ENCODE results near the gene VAV3. TPM values are rescaled to one million over a fixed set of nuclear protein-coding genes. Genes with fewer than 3 reads are reported as not detected.

Gene VAV3
- total RNA-seq, 4 donors from 2014 or later, result 117 to 239 (median 135) TPM

- H3K4me1 ChIP-seq, result peaks cover 8% of the 10 kb centered on the region
- H3K36me3 ChIP-seq, result no peaks in the 10 kb centered on the region
- no peak for DNase-seq (ENCODE audit: low spot score in 2 of 2)
- TF ChIP-seq POLR2A (IDR thresholded peaks at IDR 0.05) (no peak), POLR2AphosphoS5 (IDR thresholded peaks at IDR 0.05) (no peak), CTCF (IDR thresholded peaks at IDR 0.05) (no peak), EP300 (IDR thresholded peaks at IDR 0.05) (no peak)
- H3K9me3 ChIP-seq, result no peaks in the 10 kb centered on the region
- 89% methylated on average over 3 of the region's 3 CpGs for WGBS
- H3K27me3 ChIP-seq, result no peaks in the 10 kb centered on the region
- no peak overlapping the region for H3K27ac ChIP-seq
- no peak overlapping the region for H3K4me3 ChIP-seq
These were observed 187.3 kb downstream of the VAV3 start for GRCh38 chr1:107777664-107778047.

GRCh38 chr1:107776900-107777663 lies 187.9 kb downstream of the VAV3 start:
- Histone ChIP-seq H3K27me3 (no peaks in the 10 kb centered on the region), H3K9me3 (no peaks in the 10 kb centered on the region), H3K4me1 (peaks cover 3% of the 10 kb centered on the region), H3K4me3 (no peak overlapping the region), H3K36me3 (no peaks in the 10 kb centered on the region), H3K27ac (no peak overlapping the region)
- no peak for TF ChIP-seq EP300 (IDR thresholded peaks at IDR 0.05)
- no peak for TF ChIP-seq CTCF (IDR thresholded peaks at IDR 0.05)
- no peak for DNase-seq (ENCODE audit: low spot score in 2 of 2)
- 88% methylated on average over 4 of the region's 4 CpGs for whole genome bisulfite sequencing

DNA sequence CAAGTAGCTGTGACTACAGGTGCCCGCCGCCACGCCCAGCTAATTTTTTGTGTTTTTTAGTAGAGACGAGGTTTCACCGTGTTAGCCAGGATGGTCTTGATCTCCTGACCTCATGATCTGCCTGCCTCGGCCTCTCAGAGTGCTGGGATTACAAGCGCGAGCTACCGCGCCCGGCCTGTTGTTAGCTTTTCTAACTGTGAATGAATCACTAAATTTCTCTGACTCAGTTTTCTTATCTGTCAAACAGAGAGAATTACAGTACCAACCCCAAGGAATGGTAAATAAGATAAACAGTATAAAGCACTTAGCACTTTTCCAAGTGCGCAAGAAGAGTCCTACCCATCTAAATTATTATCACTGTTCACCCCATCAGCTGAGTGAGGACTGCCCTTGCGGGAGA lies 193.6 kb downstream of the VAV3 start:
- H3K4me3 ChIP-seq, result no peak overlapping the region
- no peaks in the 10 kb centered on the region for H3K4me1 ChIP-seq
- H3K36me3 ChIP-seq, result no peaks in the 10 kb centered on the region
- 96% methylated on average over 13 of the region's 13 CpGs for WGBS
- H3K27ac ChIP-seq, result no peak overlapping the region
- DNase-seq (ENCODE audit: low spot score in 2 of 2), result no peak
- TF ChIP-seq CTCF (IDR thresholded peaks at IDR 0.05) (no peak), EP300 (IDR thresholded peaks at IDR 0.05) (no peak), POLR2A (IDR thresholded peaks at IDR 0.05) (no peak), POLR2AphosphoS5 (IDR thresholded peaks at IDR 0.05) (no peak)
- no peaks in the 10 kb centered on the region for H3K9me3 ChIP-seq
- no peaks in the 10 kb centered on the region for H3K27me3 ChIP-seq

DNA sequence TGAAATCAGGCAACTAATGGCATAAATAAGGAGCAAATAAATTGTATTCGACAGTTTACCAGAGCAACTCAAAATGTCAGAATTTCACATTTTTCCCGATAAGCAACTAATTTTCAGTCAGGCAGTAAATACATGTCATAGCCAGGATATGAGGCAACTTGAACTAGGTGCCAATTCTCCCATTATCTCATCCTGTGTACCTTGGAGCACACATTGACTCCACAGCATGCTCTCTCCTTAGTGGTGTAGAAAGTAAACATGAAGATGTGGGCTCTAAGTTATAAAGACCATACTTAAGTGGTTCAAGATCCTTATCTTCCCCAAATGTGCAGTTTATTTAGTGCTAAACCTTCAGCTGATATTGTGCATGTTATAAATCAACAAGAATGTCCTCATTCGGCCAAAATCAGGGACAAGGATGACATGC lies 197.8 kb downstream of the VAV3 start:
- 72% methylated on average over 3 of the region's 3 CpGs for WGBS
- H3K4me3 ChIP-seq, result no peak overlapping the region
- H3K9me3 ChIP-seq, result no peaks in the 10 kb centered on the region
- H3K27ac ChIP-seq, result no peak overlapping the region
- no peak for DNase-seq (ENCODE audit: low spot score in 2 of 2)
- TF ChIP-seq POLR2AphosphoS5 (IDR thresholded peaks at IDR 0.05), result no peak
- no peak for TF ChIP-seq POLR2A (IDR thresholded peaks at IDR 0.05)
- no peaks in the 10 kb centered on the region for H3K27me3 ChIP-seq
- H3K36me3 ChIP-seq, result no peaks in the 10 kb centered on the region
- no peaks in the 10 kb centered on the region for H3K4me1 ChIP-seq

GRCh38 chr1:107766533-107766932 lies 198.4 kb downstream of the VAV3 start:
- no peaks in the 10 kb centered on the region for H3K9me3 ChIP-seq
- H3K36me3 ChIP-seq, result no peaks in the 10 kb centered on the region
- H3K27me3 ChIP-seq, result no peaks in the 10 kb centered on the region
- TF ChIP-seq EP300 (IDR thresholded peaks at IDR 0.05) (no peak), POLR2AphosphoS5 (IDR thresholded peaks at IDR 0.05) (no peak), CTCF (IDR thresholded peaks at IDR 0.05) (no peak), POLR2A (IDR thresholded peaks at IDR 0.05) (no peak)
- no peak overlapping the region for H3K4me3 ChIP-seq
- no peaks in the 10 kb centered on the region for H3K4me1 ChIP-seq
- DNase-seq (ENCODE audit: low spot score in 2 of 2), result no peak
- 63% methylated on average over 1 of the region's 1 CpG for WGBS
- no peak overlapping the region for H3K27ac ChIP-seq
